Measurements from ENCODE around the gene UTP14A. TPM values are rescaled to one million over a fixed set of nuclear protein-coding genes. Genes with fewer than 3 reads are reported as not detected.

UTP14A gene
- total RNA-seq, 2 experiments from 2014 or later = 8.8 to 9.8 TPM

GRCh38 chrX:129953881-129954280, 47.9 kb downstream of the UTP14A start:
- H3K27ac ChIP-seq (ENCODE audit: low read depth in 1 of 2, low read length in 2 of 2) = no peak overlapping the region
- TF ChIP-seq, protein P1, sequence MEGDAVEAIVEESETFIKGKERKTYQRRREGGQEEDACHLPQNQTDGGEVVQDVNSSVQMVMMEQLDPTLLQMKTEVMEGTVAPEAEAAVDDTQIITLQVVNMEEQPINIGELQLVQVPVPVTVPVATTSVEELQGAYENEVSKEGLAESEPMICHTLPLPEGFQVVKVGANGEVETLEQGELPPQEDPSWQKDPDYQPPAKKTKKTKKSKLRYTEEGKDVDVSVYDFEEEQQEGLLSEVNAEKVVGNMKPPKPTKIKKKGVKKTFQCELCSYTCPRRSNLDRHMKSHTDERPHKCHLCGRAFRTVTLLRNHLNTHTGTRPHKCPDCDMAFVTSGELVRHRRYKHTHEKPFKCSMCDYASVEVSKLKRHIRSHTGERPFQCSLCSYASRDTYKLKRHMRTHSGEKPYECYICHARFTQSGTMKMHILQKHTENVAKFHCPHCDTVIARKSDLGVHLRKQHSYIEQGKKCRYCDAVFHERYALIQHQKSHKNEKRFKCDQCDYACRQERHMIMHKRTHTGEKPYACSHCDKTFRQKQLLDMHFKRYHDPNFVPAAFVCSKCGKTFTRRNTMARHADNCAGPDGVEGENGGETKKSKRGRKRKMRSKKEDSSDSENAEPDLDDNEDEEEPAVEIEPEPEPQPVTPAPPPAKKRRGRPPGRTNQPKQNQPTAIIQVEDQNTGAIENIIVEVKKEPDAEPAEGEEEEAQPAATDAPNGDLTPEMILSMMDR (IDR thresholded peaks at IDR 0.05) = no peak
- peaks cover 27% of the 10 kb centered on the region for H3K4me1 ChIP-seq (ENCODE audit: insufficient read depth, low read length)
- peaks cover 4% of the 10 kb centered on the region for H3K27me3 Mint-ChIP-seq
- H3K27me3 ChIP-seq (ENCODE audit: control insufficient read depth in 1 of 2, insufficient read depth in 2 of 2, low read length in 2 of 2) = no peaks in the 10 kb centered on the region
- H3K36me3 Mint-ChIP-seq (ENCODE audit: low read depth) = peaks cover 5% of the 10 kb centered on the region
- ATAC-seq (ENCODE audit: poor library complexity) (no peak), DNase-seq (no peak)
- intact Hi-C loops (cut with DNase I, micrococcal nuclease) = loop anchor here in 1 of 2 experiments (2.0 kb wide), 2 partner anchors 19 to 29 kb away; partner anchors contain the start of gene BCORL1
- H3K4me3 ChIP-seq (ENCODE audit: low read length) = no peak overlapping the region
- H3K9me3 Mint-ChIP-seq = no peaks in the 10 kb centered on the region
- CTCF ChIA-PET = no interaction called here
- POLR2A ChIA-PET = interaction anchor here (1.0 to 2.6 kb wide), 3 partner anchors 8 to 25 kb away, joined by 3 to 8 read pairs (median 7); no protein-coding TSS in a partner anchor
- no peaks in the 10 kb centered on the region for H3K9me3 ChIP-seq (ENCODE audit: control insufficient read depth in 1 of 2, insufficient read depth in 1 of 2, low read length in 2 of 2)
- no peaks in the 10 kb centered on the region for H3K36me3 ChIP-seq (ENCODE audit: insufficient read depth, low read length)
- H3K4me1 Mint-ChIP-seq (ENCODE audit: low read depth) = peaks cover 11% of the 10 kb centered on the region
- peak overlapping the region; percentile 77 for H3K4me3 Mint-ChIP-seq
- H3K27ac Mint-ChIP-seq = peak overlapping the region; percentile 96

GRCh38 chrX:129954804-129955203, 48.8 kb downstream of the UTP14A start:
- intact Hi-C loops (cut with DNase I, micrococcal nuclease) = no loop called here
- Histone ChIP-seq H3K27ac (ENCODE audit: low read depth in 1 of 2, low read length in 2 of 2) (no peak overlapping the region), H3K4me1 (ENCODE audit: insufficient read depth, low read length) (peaks cover 27% of the 10 kb centered on the region), H3K27me3 (ENCODE audit: control insufficient read depth in 1 of 2, insufficient read depth in 2 of 2, low read length in 2 of 2) (no peaks in the 10 kb centered on the region), H3K4me3 (ENCODE audit: low read length) (no peak overlapping the region), H3K36me3 (ENCODE audit: insufficient read depth, low read length) (no peaks in the 10 kb centered on the region), H3K9me3 (ENCODE audit: control insufficient read depth in 1 of 2, insufficient read depth in 1 of 2, low read length in 2 of 2) (no peaks in the 10 kb centered on the region)
- H3K4me3 Mint-ChIP-seq = peak overlapping the region; percentile 52
- peaks cover 4% of the 10 kb centered on the region for H3K27me3 Mint-ChIP-seq
- peaks cover 16% of the 10 kb centered on the region for H3K4me1 Mint-ChIP-seq (ENCODE audit: low read depth)
- TF ChIP-seq, protein P1 (IDR thresholded peaks at IDR 0.05) = no peak
- DNase-seq = no peak
- CTCF ChIA-PET = no interaction called here
- H3K27ac Mint-ChIP-seq = no peak overlapping the region
- no peak for ATAC-seq (ENCODE audit: poor library complexity)
- H3K36me3 Mint-ChIP-seq (ENCODE audit: low read depth) = peaks cover 5% of the 10 kb centered on the region
- H3K9me3 Mint-ChIP-seq = no peaks in the 10 kb centered on the region
- POLR2A ChIA-PET = no interaction called here

DNA sequence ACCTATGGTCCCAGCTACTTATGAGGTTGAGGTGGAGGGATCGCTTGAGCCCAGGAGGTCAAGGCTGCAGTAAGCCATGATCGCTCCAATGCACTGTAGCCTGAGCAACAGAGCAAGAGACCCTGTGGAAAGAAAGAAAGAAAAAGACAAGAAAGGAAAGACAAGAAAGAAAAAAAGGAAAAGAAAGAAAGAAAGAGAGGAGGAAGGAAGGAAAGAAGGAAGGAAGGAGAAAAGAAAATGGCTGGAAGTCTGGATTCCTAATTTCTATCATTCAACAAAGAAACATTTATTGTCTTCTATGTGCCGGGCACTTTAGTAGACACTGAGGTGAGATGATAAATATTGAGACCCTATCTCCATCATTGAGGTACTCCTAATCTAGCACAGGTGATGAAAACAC, 49.7 kb downstream of the UTP14A start:
- Histone ChIP-seq H3K4me3 (ENCODE audit: low read length) (no peak overlapping the region), H3K4me1 (ENCODE audit: insufficient read depth, low read length) (peaks cover 27% of the 10 kb centered on the region), H3K27ac (ENCODE audit: low read depth in 1 of 2, low read length in 2 of 2) (no peak overlapping the region), H3K9me3 (ENCODE audit: control insufficient read depth in 1 of 2, insufficient read depth in 1 of 2, low read length in 2 of 2) (no peaks in the 10 kb centered on the region), H3K27me3 (ENCODE audit: control insufficient read depth in 1 of 2, insufficient read depth in 2 of 2, low read length in 2 of 2) (no peaks in the 10 kb centered on the region), H3K36me3 (ENCODE audit: insufficient read depth, low read length) (no peaks in the 10 kb centered on the region)
- ChIA-PET CTCF (no interaction called here), POLR2A (no interaction called here)
- TF ChIP-seq, protein P1 (IDR thresholded peaks at IDR 0.05) = no peak
- H3K4me3 Mint-ChIP-seq = peak overlapping the region; percentile 52
- no peak overlapping the region for H3K27ac Mint-ChIP-seq
- peaks cover 4% of the 10 kb centered on the region for H3K27me3 Mint-ChIP-seq
- no peak for ATAC-seq (ENCODE audit: poor library complexity)
- no peak for DNase-seq
- H3K4me1 Mint-ChIP-seq (ENCODE audit: low read depth) = peaks cover 20% of the 10 kb centered on the region
- H3K36me3 Mint-ChIP-seq (ENCODE audit: low read depth) = peaks cover 5% of the 10 kb centered on the region
- intact Hi-C loops (cut with DNase I, micrococcal nuclease) = no loop called here
- no peaks in the 10 kb centered on the region for H3K9me3 Mint-ChIP-seq

All from CD4-positive, alpha-beta T cell (primary cell).